WTC11 (cell line): Measurements from ENCODE around the gene PPCDC. TPM values are rescaled to one million over a fixed set of nuclear protein-coding genes. Genes with fewer than 3 reads are reported as not detected.
A peak's percentile ranks its signal among the peaks of the same experiment; 100 is the strongest.

Experiments used
- ATAC-seq: fragments of 200-7000 bp; cut with Tn5 transposase; 2 replicates; pipeline ENCODE4 v1.10.0; 2021; ENCODE audit warnings: mild to moderate bottlenecking, moderate library complexity
- CTCF ChIA-PET: fragments of 300-600 bp; sonication (Branson Sonifier 250); formaldehyde crosslinking; loops from one replicate; lab custom pipeline; 2021; ENCODE audit warnings: antibody characterized with exemption; lab: Charles Lee
- POLR2A ChIA-PET: fragments of 350-600 bp; sonication (Branson Sonifier 250); formaldehyde crosslinking; loops from one replicate; lab custom pipeline; 2021; ENCODE audit warnings: antibody characterized with exemption; lab: Charles Lee
- DNase-seq: peaks from one replicate; pipeline ENCODE4 v3.0.0; 2021; ENCODE audit warnings: low spot score
- H3K27ac Mint-ChIP-seq: 2 replicates; pipeline ENCODE4 v1.8.0; 2021; ENCODE audit warnings: mixed read lengths
- H3K27me3 Mint-ChIP-seq: 2 replicates; pipeline ENCODE4 v1.8.0; 2021; ENCODE audit warnings: low read depth, mild to moderate bottlenecking, moderate library complexity, mixed read lengths
- H3K36me3 Mint-ChIP-seq: 2 replicates; pipeline ENCODE4 v1.8.0; 2021; ENCODE audit warnings: mixed read lengths
- H3K4me1 Mint-ChIP-seq: 2 replicates; pipeline ENCODE4 v1.8.0; 2022; ENCODE audit warnings: mixed read lengths
- H3K4me3 Mint-ChIP-seq: 2 replicates; pipeline ENCODE4 v1.8.0; 2021; ENCODE audit warnings: mild to moderate bottlenecking, moderate library complexity, mixed read lengths
- H3K9me3 Mint-ChIP-seq: 2 replicates; pipeline ENCODE4 v1.8.0; 2021; ENCODE audit warnings: mixed read lengths
- CREM ChIP-seq: sonication (generic); formaldehyde crosslinking; IDR thresholded peaks from 2 replicates; pipeline ENCODE4 v1.8.1; 2022; ENCODE audit warnings: mild to moderate bottlenecking, missing genetic modification reagents, moderate library complexity
- FOXJ3 ChIP-seq: sonication (generic); formaldehyde crosslinking; IDR thresholded peaks from 2 replicates; pipeline ENCODE4 v1.9.0; 2021; ENCODE audit warnings: missing genetic modification reagents, mild to moderate bottlenecking, borderline replicate concordance
- FOXK1 ChIP-seq: sonication (generic); formaldehyde crosslinking; IDR thresholded peaks from 2 replicates; pipeline ENCODE4 v1.8.0; 2022; ENCODE audit warnings: mild to moderate bottlenecking, moderate library complexity, missing genetic modification reagents
- GRHL2 ChIP-seq: fragments of 250-450 bp; sonication (Bioruptor Pico); IDR thresholded peaks from 2 replicates; pipeline ENCODE4 v1.8.0; 2022; ENCODE audit warnings: mild to moderate bottlenecking, moderate library complexity; ENCODE audit not compliant: insufficient replicate concordance, severe bottlenecking
- GTF2I ChIP-seq: fragments of 250-450 bp; sonication (Bioruptor Pico); conservative IDR thresholded peaks from 2 replicates; pipeline ENCODE4 v1.4.0; 2021; ENCODE audit warnings: mild to moderate bottlenecking
- JUN ChIP-seq: sonication (generic); formaldehyde crosslinking; IDR thresholded peaks from 2 replicates; pipeline ENCODE4 v1.8.0; 2023; ENCODE audit warnings: mild to moderate bottlenecking, missing genetic modification reagents
- NFATC4 ChIP-seq: fragments of 250-450 bp; sonication (Bioruptor Pico); IDR thresholded peaks from 2 replicates; pipeline ENCODE4 v1.9.0; 2021; ENCODE audit warnings: mild to moderate bottlenecking
- NR2C2 ChIP-seq: sonication (generic); formaldehyde crosslinking; IDR thresholded peaks from 2 replicates; pipeline ENCODE4 v1.8.0; 2022; ENCODE audit warnings: mild to moderate bottlenecking, missing genetic modification reagents
- NR3C1 ChIP-seq: sonication (generic); formaldehyde crosslinking; conservative IDR thresholded peaks from 2 replicates; pipeline ENCODE4 v1.8.1; 2023; ENCODE audit warnings: low read depth, mild to moderate bottlenecking, missing genetic modification reagents
- OVOL2 ChIP-seq: fragments of 250-450 bp; sonication (Bioruptor Pico); IDR thresholded peaks from 2 replicates; pipeline ENCODE4 v1.9.0; 2021; ENCODE audit warnings: mild to moderate bottlenecking, borderline replicate concordance
- SP1 ChIP-seq: sonication (generic); formaldehyde crosslinking; conservative IDR thresholded peaks from 2 replicates; pipeline ENCODE4 v1.8.1; 2022; ENCODE audit warnings: missing genetic modification reagents
- TCF7 ChIP-seq: sonication (generic); formaldehyde crosslinking; IDR thresholded peaks from 2 replicates; pipeline ENCODE4 v1.8.0; 2022; ENCODE audit warnings: mild to moderate bottlenecking, low read depth, missing genetic modification reagents, moderate library complexity
- TP53 ChIP-seq: sonication (generic); formaldehyde crosslinking; IDR thresholded peaks from 2 replicates; pipeline ENCODE4 v1.8.1; 2023; ENCODE audit warnings: mild to moderate bottlenecking, missing genetic modification reagents
- ZNF263 ChIP-seq: sonication (generic); formaldehyde crosslinking; IDR thresholded peaks from 2 replicates; pipeline ENCODE4 v1.8.1; 2022; ENCODE audit warnings: low read depth, mild to moderate bottlenecking, moderate library complexity, missing genetic modification reagents
- total RNA-seq: library from RNA; stranded (reverse); gene quantifications from 3 replicates; pipeline ENCODE4 v1.2.3, GENCODE V29; 2021
- TF ChIP-seq, protein P1 (sequence below): sonication (generic); formaldehyde crosslinking; IDR thresholded peaks from 2 replicates; pipeline ENCODE4 v1.8.1; 2023; ENCODE audit warnings: mild to moderate bottlenecking, missing genetic modification reagents
- TF ChIP-seq, protein P2 (sequence below): sonication (generic); formaldehyde crosslinking; IDR thresholded peaks from 2 replicates; pipeline ENCODE4 v1.8.1; 2023; ENCODE audit warnings: mild to moderate bottlenecking, missing genetic modification reagents
- TF ChIP-seq, protein P3 (sequence below): sonication (generic); formaldehyde crosslinking; IDR thresholded peaks from 2 replicates; pipeline ENCODE4 v1.8.1; 2022; ENCODE audit warnings: low read depth, mild to moderate bottlenecking, moderate library complexity, missing genetic modification reagents, borderline replicate concordance
- TF ChIP-seq, protein P4 (sequence below): sonication (generic); formaldehyde crosslinking; IDR thresholded peaks from 2 replicates; pipeline ENCODE4 v1.8.1; 2023; ENCODE audit warnings: mild to moderate bottlenecking, missing genetic modification reagents, moderate library complexity
- TF ChIP-seq, protein P5 (sequence below): fragments of 250-450 bp; sonication (Bioruptor Pico); conservative IDR thresholded peaks from 2 replicates; pipeline ENCODE4 v1.9.0; 2021; ENCODE audit warnings: mild to moderate bottlenecking
- TF ChIP-seq, protein P6 (sequence below): fragments of 250-450 bp; sonication (Bioruptor Pico); IDR thresholded peaks from 2 replicates; pipeline ENCODE4 v1.9.0; 2021; ENCODE audit warnings: mild to moderate bottlenecking
- TF ChIP-seq, protein P7 (sequence below): sonication (generic); formaldehyde crosslinking; IDR thresholded peaks from 2 replicates; pipeline ENCODE4 v1.8.1; 2023; ENCODE audit warnings: mild to moderate bottlenecking, missing genetic modification reagents, moderate library complexity
- TF ChIP-seq, protein P8 (sequence below): sonication (generic); formaldehyde crosslinking; IDR thresholded peaks from 2 replicates; pipeline ENCODE4 v1.8.1; 2022; ENCODE audit warnings: missing genetic modification reagents, borderline replicate concordance

PPCDC gene
- total RNA-seq, 1 experiment from 2014 or later: 30.1 TPM

DNA sequence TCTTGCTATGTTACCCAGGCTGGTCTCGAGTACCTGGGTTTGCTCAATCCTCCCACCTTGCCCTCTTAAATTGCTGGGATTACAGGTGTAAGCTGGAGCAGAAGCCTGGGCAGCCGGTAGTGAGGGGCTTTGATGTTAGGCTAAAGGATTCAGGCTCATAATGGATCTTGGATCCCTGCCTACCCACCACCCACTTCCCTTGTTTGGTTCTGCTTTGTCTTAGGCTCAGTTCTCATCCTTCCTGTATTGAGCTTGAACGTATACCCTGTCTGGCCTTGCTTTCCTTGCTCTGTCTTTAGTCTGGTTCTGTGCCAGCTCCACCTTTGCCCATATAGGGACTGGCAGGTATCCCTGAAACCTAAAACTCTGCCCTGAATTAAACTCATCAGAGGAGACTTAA, 1.7 kb downstream of the PPCDC start:
- Mint-ChIP-seq H3K27me3 (no peaks in the 10 kb centered on the region), H3K27ac (no peak overlapping the region), H3K9me3 (no peaks in the 10 kb centered on the region), H3K4me1 (peaks cover 30% of the 10 kb centered on the region)
- ATAC-seq: no peak
- CTCF ChIA-PET: no interaction called here
- TF ChIP-seq, protein P1, sequence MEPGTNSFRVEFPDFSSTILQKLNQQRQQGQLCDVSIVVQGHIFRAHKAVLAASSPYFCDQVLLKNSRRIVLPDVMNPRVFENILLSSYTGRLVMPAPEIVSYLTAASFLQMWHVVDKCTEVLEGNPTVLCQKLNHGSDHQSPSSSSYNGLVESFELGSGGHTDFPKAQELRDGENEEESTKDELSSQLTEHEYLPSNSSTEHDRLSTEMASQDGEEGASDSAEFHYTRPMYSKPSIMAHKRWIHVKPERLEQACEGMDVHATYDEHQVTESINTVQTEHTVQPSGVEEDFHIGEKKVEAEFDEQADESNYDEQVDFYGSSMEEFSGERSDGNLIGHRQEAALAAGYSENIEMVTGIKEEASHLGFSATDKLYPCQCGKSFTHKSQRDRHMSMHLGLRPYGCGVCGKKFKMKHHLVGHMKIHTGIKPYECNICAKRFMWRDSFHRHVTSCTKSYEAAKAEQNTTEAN (CRISPR knock-in tag): no peak
- TF ChIP-seq FOXJ3 (no peak), GTF2I (no peak), OVOL2 (CRISPR knock-in tag) (no peak), NFATC4 (CRISPR knock-in tag) (no peak), SP1 (no peak), NR3C1 (CRISPR knock-in tag) (no peak), TP53 (CRISPR knock-in tag) (no peak), FOXK1 (CRISPR knock-in tag) (no peak)
- TF ChIP-seq, protein P2, sequence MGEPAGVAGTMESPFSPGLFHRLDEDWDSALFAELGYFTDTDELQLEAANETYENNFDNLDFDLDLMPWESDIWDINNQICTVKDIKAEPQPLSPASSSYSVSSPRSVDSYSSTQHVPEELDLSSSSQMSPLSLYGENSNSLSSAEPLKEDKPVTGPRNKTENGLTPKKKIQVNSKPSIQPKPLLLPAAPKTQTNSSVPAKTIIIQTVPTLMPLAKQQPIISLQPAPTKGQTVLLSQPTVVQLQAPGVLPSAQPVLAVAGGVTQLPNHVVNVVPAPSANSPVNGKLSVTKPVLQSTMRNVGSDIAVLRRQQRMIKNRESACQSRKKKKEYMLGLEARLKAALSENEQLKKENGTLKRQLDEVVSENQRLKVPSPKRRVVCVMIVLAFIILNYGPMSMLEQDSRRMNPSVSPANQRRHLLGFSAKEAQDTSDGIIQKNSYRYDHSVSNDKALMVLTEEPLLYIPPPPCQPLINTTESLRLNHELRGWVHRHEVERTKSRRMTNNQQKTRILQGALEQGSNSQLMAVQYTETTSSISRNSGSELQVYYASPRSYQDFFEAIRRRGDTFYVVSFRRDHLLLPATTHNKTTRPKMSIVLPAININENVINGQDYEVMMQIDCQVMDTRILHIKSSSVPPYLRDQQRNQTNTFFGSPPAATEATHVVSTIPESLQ: no peak
- TF ChIP-seq, protein P3, sequence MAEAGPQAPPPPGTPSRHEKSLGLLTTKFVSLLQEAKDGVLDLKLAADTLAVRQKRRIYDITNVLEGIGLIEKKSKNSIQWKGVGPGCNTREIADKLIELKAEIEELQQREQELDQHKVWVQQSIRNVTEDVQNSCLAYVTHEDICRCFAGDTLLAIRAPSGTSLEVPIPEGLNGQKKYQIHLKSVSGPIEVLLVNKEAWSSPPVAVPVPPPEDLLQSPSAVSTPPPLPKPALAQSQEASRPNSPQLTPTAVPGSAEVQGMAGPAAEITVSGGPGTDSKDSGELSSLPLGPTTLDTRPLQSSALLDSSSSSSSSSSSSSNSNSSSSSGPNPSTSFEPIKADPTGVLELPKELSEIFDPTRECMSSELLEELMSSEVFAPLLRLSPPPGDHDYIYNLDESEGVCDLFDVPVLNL (CRISPR knock-in tag): no peak
- TF ChIP-seq, protein P4, sequence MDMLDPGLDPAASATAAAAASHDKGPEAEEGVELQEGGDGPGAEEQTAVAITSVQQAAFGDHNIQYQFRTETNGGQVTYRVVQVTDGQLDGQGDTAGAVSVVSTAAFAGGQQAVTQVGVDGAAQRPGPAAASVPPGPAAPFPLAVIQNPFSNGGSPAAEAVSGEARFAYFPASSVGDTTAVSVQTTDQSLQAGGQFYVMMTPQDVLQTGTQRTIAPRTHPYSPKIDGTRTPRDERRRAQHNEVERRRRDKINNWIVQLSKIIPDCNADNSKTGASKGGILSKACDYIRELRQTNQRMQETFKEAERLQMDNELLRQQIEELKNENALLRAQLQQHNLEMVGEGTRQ (CRISPR knock-in tag): no peak
- TF ChIP-seq, protein P5, sequence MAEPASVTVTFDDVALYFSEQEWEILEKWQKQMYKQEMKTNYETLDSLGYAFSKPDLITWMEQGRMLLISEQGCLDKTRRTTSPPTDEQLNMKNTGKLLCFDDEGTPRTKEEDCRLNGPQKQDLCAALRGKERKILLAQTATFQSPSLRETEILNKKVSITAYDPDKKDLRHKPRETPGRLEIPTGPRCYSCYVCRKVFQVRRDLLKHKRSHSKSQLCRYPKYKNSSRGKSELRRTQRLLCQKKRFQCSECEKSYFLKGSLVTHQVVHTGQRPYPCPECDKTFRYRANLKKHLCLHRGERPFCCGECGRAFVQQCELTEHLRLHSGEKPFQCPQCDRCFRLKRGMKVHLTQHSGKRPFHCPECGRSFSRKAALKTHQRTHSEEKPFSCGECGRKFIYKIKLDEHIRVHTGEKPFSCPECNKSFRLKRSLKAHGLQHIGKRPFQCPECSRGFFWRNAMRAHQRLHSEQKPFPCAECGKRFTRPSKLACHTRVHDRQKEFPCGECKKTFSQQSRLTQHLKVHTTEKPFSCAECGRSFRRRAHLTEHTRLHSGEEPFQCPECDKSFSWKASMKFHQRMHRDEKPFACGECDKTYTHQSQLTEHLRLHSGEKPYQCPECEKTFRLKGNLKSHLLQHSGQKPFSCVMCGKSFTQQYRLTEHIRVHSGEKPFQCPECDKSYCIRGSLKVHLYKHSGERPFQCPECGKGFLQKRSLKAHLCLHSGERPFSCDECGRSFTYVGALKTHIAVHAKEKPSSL (CRISPR knock-in tag): no peak
- TF ChIP-seq, all 79 proteins: peak for 0
- Mint-ChIP-seq H3K36me3 (0 out of 2 replicates have a peak, but pooled peaks cover 2% of the 10 kb centered on the region), H3K4me3 (peak overlapping the region; percentile 96)
- no peak for DNase-seq
- POLR2A ChIA-PET: no interaction called here

DNA sequence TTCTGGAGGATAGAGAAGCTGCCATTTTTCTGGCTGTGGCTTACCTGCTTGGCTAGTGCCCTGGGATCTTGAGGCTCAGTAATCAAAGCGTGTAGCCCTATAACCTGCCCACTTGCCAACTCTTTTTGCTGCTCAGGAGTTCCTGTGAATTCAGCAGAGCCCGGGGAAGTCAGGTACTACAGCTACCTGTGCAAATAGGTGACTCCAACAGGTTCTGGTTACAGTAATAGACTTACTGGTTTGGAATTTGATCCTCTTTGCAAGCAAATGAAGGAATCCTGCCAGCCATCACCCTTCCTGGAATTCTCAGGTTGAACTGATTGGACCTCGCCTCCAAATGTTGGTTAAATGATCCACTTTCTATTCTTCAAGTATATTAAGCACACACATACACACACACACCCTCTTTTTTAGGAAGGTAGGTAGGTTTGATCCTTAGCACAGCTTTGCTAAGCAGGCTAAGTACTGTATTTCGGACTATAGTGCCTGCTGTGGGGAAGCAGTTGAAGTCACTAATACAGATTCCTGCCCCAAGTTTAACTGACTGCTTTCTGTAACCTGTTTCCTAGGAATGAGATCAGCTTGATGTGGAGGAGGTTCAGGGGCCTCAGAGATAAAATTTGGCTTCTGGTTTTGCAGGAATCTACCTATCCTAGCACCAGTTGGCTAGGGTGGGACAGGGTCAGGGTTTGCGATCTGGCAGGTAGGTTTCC, 2.3 kb downstream of the PPCDC start:
- DNase-seq (no peak), ATAC-seq (no peak)
- ChIA-PET POLR2A (interaction anchor here (0.6 kb wide), 1 partner anchor 31 kb away, joined by 3 read pairs; no protein-coding TSS in a partner anchor), CTCF (interaction anchor here (1.1 kb wide), 1 partner anchor 176 kb away, joined by 5 read pairs; the partner anchor contains the start of gene C15orf39)
- Mint-ChIP-seq H3K4me3 (peak overlapping the region; percentile 96; the same call in 1 of the 2 replicates), H3K9me3 (no peaks in the 10 kb centered on the region), H3K4me1 (peaks cover 36% of the 10 kb centered on the region), H3K27me3 (no peaks in the 10 kb centered on the region), H3K27ac (no peak overlapping the region), H3K36me3 (peaks cover 5% of the 10 kb centered on the region; the same call in 1 of the 2 replicates)
- TF ChIP-seq, protein P6, sequence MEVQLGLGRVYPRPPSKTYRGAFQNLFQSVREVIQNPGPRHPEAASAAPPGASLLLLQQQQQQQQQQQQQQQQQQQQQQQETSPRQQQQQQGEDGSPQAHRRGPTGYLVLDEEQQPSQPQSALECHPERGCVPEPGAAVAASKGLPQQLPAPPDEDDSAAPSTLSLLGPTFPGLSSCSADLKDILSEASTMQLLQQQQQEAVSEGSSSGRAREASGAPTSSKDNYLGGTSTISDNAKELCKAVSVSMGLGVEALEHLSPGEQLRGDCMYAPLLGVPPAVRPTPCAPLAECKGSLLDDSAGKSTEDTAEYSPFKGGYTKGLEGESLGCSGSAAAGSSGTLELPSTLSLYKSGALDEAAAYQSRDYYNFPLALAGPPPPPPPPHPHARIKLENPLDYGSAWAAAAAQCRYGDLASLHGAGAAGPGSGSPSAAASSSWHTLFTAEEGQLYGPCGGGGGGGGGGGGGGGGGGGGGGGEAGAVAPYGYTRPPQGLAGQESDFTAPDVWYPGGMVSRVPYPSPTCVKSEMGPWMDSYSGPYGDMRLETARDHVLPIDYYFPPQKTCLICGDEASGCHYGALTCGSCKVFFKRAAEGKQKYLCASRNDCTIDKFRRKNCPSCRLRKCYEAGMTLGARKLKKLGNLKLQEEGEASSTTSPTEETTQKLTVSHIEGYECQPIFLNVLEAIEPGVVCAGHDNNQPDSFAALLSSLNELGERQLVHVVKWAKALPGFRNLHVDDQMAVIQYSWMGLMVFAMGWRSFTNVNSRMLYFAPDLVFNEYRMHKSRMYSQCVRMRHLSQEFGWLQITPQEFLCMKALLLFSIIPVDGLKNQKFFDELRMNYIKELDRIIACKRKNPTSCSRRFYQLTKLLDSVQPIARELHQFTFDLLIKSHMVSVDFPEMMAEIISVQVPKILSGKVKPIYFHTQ (CRISPR knock-in tag): no peak
- TF ChIP-seq, protein P7, sequence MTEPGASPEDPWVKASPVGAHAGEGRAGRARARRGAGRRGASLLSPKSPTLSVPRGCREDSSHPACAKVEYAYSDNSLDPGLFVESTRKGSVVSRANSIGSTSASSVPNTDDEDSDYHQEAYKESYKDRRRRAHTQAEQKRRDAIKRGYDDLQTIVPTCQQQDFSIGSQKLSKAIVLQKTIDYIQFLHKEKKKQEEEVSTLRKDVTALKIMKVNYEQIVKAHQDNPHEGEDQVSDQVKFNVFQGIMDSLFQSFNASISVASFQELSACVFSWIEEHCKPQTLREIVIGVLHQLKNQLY: no peak
- TF ChIP-seq CREM (CRISPR knock-in tag) (no peak), FOXJ3 (no peak), NR2C2 (CRISPR knock-in tag) (no peak), JUN (no peak), ZNF263 (no peak), GRHL2 (CRISPR knock-in tag) (no peak), TCF7 (no peak)
- TF ChIP-seq, protein P8, sequence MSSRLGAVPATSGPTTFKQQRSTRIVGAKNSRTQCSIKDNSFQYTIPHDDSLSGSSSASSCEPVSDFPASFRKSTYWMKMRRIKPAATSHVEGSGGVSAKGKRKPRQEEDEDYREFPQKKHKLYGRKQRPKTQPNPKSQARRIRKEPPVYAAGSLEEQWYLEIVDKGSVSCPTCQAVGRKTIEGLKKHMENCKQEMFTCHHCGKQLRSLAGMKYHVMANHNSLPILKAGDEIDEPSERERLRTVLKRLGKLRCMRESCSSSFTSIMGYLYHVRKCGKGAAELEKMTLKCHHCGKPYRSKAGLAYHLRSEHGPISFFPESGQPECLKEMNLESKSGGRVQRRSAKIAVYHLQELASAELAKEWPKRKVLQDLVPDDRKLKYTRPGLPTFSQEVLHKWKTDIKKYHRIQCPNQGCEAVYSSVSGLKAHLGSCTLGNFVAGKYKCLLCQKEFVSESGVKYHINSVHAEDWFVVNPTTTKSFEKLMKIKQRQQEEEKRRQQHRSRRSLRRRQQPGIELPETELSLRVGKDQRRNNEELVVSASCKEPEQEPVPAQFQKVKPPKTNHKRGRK (CRISPR knock-in tag): no peak
